Progenitor cell of endocrine pancreas (in vitro differentiated cells): Measurements from ENCODE around the gene DDR2. TPM values are rescaled to one million over a fixed set of nuclear protein-coding genes. Genes with fewer than 3 reads are reported as not detected.
"Not testable (repeated sequence)": the region's sequence is repeated elsewhere in the genome, so short reads cannot be mapped to it uniquely, and the experiment has no call there.

Experiments
- DNase-seq: peaks from one replicate; pipeline ENCODE4 v3.0.0; 2021; ENCODE audit warnings: low spot score; ENCODE audit not compliant: unreplicated experiment
- H3K27ac Mint-ChIP-seq: 2 replicates; pipeline ENCODE4 v1.8.0; 2021; ENCODE audit warnings: mild to moderate bottlenecking, moderate library complexity, mixed read lengths
- H3K27me3 Mint-ChIP-seq: 2 replicates; pipeline ENCODE4 v1.8.0; 2021; ENCODE audit warnings: mixed read lengths
- H3K36me3 Mint-ChIP-seq: 2 replicates; pipeline ENCODE4 v1.8.0; 2022; ENCODE audit warnings: mixed read lengths; ENCODE audit not compliant: insufficient read depth
- H3K4me1 Mint-ChIP-seq: 2 replicates; pipeline ENCODE4 v1.8.0; 2021; ENCODE audit warnings: low read depth, mixed read lengths
- H3K4me3 Mint-ChIP-seq: 2 replicates; pipeline ENCODE4 v1.8.0; 2021; ENCODE audit warnings: low read depth, mild to moderate bottlenecking, moderate library complexity, mixed read lengths
- H3K9me3 Mint-ChIP-seq: 2 replicates; pipeline ENCODE4 v1.8.0; 2021; ENCODE audit warnings: low read depth, mixed read lengths
- CTCF ChIP-seq: fragments of 200-600 bp; sonication (generic); IDR thresholded peaks from one replicate; pipeline ENCODE4 v1.5.0; 2021; ENCODE audit warnings: antibody characterized with exemption, mild to moderate bottlenecking; ENCODE audit not compliant: unreplicated experiment
- total RNA-seq: library from RNA; stranded (reverse); gene quantifications from 2 replicates; pipeline ENCODE4 v1.2.1, GENCODE V29; 2021

The DDR2 gene
- total RNA-seq, 1 donor from 2014 or later = 1.7 TPM

- Mint-ChIP-seq H3K4me1 (no peaks in the 10 kb centered on the region), H3K27ac (no peak overlapping the region), H3K36me3 (no peaks in the 10 kb centered on the region), H3K27me3 (no peaks in the 10 kb centered on the region), H3K4me3 (no peak overlapping the region), H3K9me3 (no peaks in the 10 kb centered on the region)
- no peak for TF ChIP-seq CTCF
- DNase-seq = no peak
Measured at GRCh38 chr1:162721471-162721870, 89.2 kb downstream of the DDR2 start.

DNA sequence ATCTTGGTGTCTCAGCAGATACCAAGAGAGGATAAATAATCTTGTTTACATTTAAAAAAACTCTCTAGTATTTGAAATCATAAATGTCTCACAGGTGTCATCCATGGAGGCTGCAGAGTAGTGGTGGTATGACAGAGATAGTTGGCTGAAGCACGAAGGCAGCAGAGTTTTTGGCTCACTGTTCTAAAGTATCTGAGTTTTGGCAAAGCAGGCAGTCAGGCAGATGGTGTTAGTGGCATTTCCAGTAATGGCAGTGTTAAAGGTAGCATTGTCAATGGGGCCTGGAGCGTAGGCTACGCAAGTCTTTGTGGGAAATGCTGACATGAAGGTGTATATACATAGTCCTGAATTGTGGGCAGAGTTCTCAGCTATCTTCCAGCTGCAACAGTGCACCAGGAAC, 89.8 kb downstream of the DDR2 start:
- Mint-ChIP-seq H3K27me3 (no peaks in the 10 kb centered on the region), H3K9me3 (no peaks in the 10 kb centered on the region), H3K36me3 (no peaks in the 10 kb centered on the region), H3K4me1 (no peaks in the 10 kb centered on the region), H3K4me3 (no peak overlapping the region), H3K27ac (no peak overlapping the region)
- no peak for DNase-seq
- no peak for TF ChIP-seq CTCF

DNA sequence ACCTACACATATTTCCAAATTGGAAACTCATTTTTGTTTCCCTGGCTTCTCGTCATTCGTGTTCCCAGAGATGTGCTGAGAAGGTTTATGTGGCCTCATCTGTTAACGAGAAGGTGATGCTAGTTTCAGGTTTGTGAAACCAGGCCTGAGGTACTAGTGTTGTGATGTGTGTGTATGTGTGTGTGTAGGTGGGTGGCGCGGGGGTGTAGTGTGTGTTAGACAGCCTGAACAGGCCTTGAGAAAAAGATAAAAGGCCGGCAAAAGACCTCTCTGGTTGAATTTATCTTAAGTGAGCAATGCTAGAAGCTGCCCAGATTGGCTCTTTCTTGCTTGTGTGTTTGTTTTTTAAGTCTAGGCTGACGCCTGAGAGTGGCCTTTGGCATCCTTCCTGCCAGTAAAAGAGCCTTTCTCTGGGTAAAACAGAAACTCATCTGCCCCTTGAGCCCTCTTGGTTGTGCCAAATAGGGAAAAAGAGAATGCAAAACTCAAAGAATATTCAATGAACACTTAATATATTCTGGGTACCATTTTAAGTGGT, 92.4 kb downstream of the DDR2 start:
- H3K27ac Mint-ChIP-seq = no peak overlapping the region
- DNase-seq = no peak
- no peaks in the 10 kb centered on the region for H3K36me3 Mint-ChIP-seq
- no peak for TF ChIP-seq CTCF
- no peaks in the 10 kb centered on the region for H3K4me1 Mint-ChIP-seq
- H3K27me3 Mint-ChIP-seq = no peaks in the 10 kb centered on the region
- no peaks in the 10 kb centered on the region for H3K9me3 Mint-ChIP-seq
- H3K4me3 Mint-ChIP-seq = no peak overlapping the region

GRCh38 chr1:162725301-162725837, 93.1 kb downstream of the DDR2 start:
- TF ChIP-seq CTCF = no peak
- H3K27ac Mint-ChIP-seq = no peak overlapping the region
- no peaks in the 10 kb centered on the region for H3K4me1 Mint-ChIP-seq
- H3K9me3 Mint-ChIP-seq = no peaks in the 10 kb centered on the region
- H3K4me3 Mint-ChIP-seq = no peak overlapping the region
- no peak for DNase-seq
- H3K36me3 Mint-ChIP-seq = no peaks in the 10 kb centered on the region
- no peaks in the 10 kb centered on the region for H3K27me3 Mint-ChIP-seq

DNA sequence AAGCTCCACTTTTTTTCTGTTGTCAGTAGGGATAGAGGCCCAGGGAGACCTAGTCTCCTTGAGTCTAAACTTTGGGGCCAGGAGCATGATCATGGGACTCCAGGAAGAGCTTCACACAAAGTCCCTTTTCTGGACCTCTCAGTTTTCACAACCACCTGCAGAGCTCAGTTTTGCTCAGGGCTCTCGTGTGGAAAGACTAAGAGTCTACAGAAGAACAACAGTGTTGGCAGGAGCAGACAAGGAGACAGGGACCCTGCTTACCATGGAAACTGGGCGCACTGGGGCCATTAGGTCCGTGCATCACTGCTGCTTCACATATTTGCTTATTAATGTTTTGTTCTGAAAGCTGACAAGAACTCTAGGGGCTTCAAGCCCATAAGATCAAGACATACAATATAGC, 94.3 kb downstream of the DDR2 start:
- Mint-ChIP-seq H3K4me3 (no peak overlapping the region), H3K4me1 (no peaks in the 10 kb centered on the region), H3K27ac (no peak overlapping the region), H3K9me3 (no peaks in the 10 kb centered on the region), H3K27me3 (no peaks in the 10 kb centered on the region), H3K36me3 (no peaks in the 10 kb centered on the region)
- DNase-seq = no peak
- TF ChIP-seq CTCF = no peak

GRCh38 chr1:162727493-162727892, 95.2 kb downstream of the DDR2 start:
- not testable (repeated sequence) for H3K4me3 Mint-ChIP-seq, H3K27me3 Mint-ChIP-seq, H3K27ac Mint-ChIP-seq, DNase-seq, H3K9me3 Mint-ChIP-seq, H3K4me1 Mint-ChIP-seq, H3K36me3 Mint-ChIP-seq
